ENCODE measurements around the gene CACNB1. TPM values are rescaled to one million over a fixed set of nuclear protein-coding genes. Genes with fewer than 3 reads are reported as not detected.

CACNB1 gene
- 1 to 10 TPM; 3.6 to 7.9 (median 5.9) TPM for total RNA-seq

- peak; percentile 74 for ATAC-seq
- WGBS, 2 donors (ENCODE audit: low coverage in 1 of 2): 0% methylated on average over 16 of the region's 55 CpGs; no CpG with 5 or more reads in 1 of the 2 donors
- H3K4me1 ChIP-seq: peaks cover 7 to 81% (median 29%) of the 10 kb centered on the region in 3 donors
- no peaks in the 10 kb centered on the region for H3K9me3 ChIP-seq
- H3K36me3 ChIP-seq: peaks cover 0 to 35% of the 10 kb centered on the region in 2 donors
- TF ChIP-seq EP300 (IDR thresholded peaks at IDR 0.05) (no peak), POLR2A (IDR thresholded peaks at IDR 0.05) (peak; percentile 29 to 40), POLR2AphosphoS5 (IDR thresholded peaks at IDR 0.05) (peak; percentile 48), CTCF (IDR thresholded peaks at IDR 0.05) (no peak)
- H3K27me3 ChIP-seq: no peaks in the 10 kb centered on the region
- H3K27ac ChIP-seq: peak within 1 kb of the TSS; percentile 49 to 95 (median 92)
- peak within 1 kb of the TSS; percentile 69 to 70 for H3K4me3 ChIP-seq
Measured at GRCh38 chr17:39197380-39198185, at the start of gene CACNB1. Gene CACNB1 (minus strand): TSS chr17:39197669. CDS start chr17:39197495, 174 bp downstream.

- H3K4me1 ChIP-seq: peaks cover 0 to 14% (median 0%) of the 10 kb centered on the region in 3 donors
- ATAC-seq: no peak
- no peaks in the 10 kb centered on the region for H3K9me3 ChIP-seq
- peaks cover 0 to 5% of the 10 kb centered on the region in 2 donors for H3K36me3 ChIP-seq
- no peak overlapping the region for H3K27ac ChIP-seq
- no peak overlapping the region for H3K4me3 ChIP-seq
- TF ChIP-seq EP300 (IDR thresholded peaks at IDR 0.05) (no peak), POLR2A (IDR thresholded peaks at IDR 0.05) (no peak), CTCF (IDR thresholded peaks at IDR 0.05) (no peak), POLR2AphosphoS5 (IDR thresholded peaks at IDR 0.05) (no peak)
- WGBS, 2 donors (ENCODE audit: low coverage in 1 of 2): 40 to 100% methylated on average over 1 to 3 of the region's 3 CpGs
- H3K27me3 ChIP-seq: peaks cover 21% of the 10 kb centered on the region
Measured at GRCh38 chr17:39246274-39246673, 48.8 kb upstream of the CACNB1 start.

- Histone ChIP-seq H3K27ac (no peak overlapping the region), H3K9me3 (no peaks in the 10 kb centered on the region), H3K4me1 (peaks cover 0 to 14% (median 0%) of the 10 kb centered on the region in 3 donors), H3K27me3 (peaks cover 32% of the 10 kb centered on the region), H3K36me3 (no peaks in the 10 kb centered on the region), H3K4me3 (no peak overlapping the region)
- TF ChIP-seq POLR2AphosphoS5 (IDR thresholded peaks at IDR 0.05) (no peak), CTCF (IDR thresholded peaks at IDR 0.05) (peak; percentile 91 to 98 (median 94)), EP300 (IDR thresholded peaks at IDR 0.05) (no peak), POLR2A (IDR thresholded peaks at IDR 0.05) (peak in 1 of 2 donors; percentile 2)
- peak; percentile 81 for ATAC-seq
- WGBS, 2 donors (ENCODE audit: low coverage in 1 of 2): 35% methylated on average over 6 of the region's 6 CpGs; no CpG with 5 or more reads in 1 of the 2 donors
Measured at GRCh38 chr17:39244600-39245570, 47.4 kb upstream of the CACNB1 start.

- 30 to 34% methylated on average over 6 to 7 of the region's 11 CpGs for WGBS, 2 donors (ENCODE audit: low coverage in 1 of 2)
- H3K4me1 ChIP-seq: peaks cover 0 to 14% (median 0%) of the 10 kb centered on the region in 3 donors
- H3K36me3 ChIP-seq: no peaks in the 10 kb centered on the region
- no peaks in the 10 kb centered on the region for H3K9me3 ChIP-seq
- no peak for ATAC-seq
- no peak overlapping the region for H3K27ac ChIP-seq
- TF ChIP-seq POLR2AphosphoS5 (IDR thresholded peaks at IDR 0.05) (no peak), POLR2A (IDR thresholded peaks at IDR 0.05) (peak in 1 of 2 donors; percentile 8), CTCF (IDR thresholded peaks at IDR 0.05) (no peak)
- H3K27me3 ChIP-seq: peaks cover 40% of the 10 kb centered on the region
- no peak overlapping the region for H3K4me3 ChIP-seq
Measured at GRCh38 chr17:39244016-39244599, 46.6 kb upstream of the CACNB1 start.

Data from gastroesophageal sphincter (tissue), 4 donors.